ENCODE results near the gene AFF3.

The AFF3 gene

DNA sequence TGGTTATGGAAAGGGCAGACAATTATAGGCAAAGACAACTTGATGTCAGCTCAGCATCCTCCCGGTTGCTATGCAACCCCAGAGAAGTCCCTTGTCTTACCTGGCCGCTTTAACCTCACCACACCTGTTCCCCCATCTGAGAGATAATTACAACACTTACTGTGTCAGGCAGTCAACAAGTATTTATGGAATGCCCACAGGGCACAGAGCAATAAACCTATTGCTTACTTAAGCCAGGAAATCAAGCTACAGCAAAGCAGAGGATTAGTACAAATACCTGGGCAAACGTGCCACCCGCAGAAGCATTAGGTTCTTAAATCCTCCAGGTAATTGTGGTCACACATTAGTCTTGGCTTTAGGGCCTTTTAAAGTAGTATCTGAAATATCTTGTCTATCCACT is 332.2 kb downstream of the AFF3 start:
- no peak overlapping the region for H3K4me3 ChIP-seq (ENCODE audit: low read depth, low read length)
- H3K36me3 ChIP-seq (ENCODE audit: control insufficient read depth, insufficient read depth, low read length) = no peaks in the 10 kb centered on the region

DNA sequence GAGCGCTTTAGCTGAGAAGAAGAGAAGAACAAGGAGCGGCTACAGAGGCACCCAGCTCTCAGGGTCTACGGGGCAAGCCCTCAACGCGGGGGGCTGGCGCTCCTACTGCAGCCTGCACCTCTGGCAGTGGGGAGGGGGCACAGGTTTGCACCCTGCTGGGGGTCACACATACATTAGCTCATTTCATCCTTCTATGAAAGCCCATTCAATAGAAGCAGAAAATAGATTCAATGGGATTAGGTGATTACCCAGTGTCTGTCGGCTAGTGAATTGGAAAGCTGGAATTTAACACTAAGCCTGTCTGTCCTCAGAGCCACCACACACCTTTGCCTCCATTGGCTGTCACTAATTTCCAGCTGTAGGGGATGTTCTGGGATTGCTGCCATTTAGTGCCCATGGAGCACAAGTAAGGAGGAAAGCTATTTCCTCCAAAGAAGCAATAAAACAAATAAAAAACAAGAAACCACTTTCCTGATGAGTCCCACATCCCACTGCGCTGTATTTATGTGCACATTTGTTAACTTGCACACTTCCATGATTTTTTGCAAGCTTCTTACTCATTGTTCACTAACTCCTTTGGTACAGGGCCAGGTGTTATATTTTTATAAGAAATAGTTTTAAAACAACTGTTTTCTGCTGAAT is 333.0 kb downstream of the AFF3 start:
- H3K36me3 ChIP-seq (ENCODE audit: control insufficient read depth, insufficient read depth, low read length) = no peaks in the 10 kb centered on the region
- H3K9ac ChIP-seq (ENCODE audit: low read depth, low read length) = no peak overlapping the region
- no peaks in the 10 kb centered on the region for H3K27me3 ChIP-seq (ENCODE audit: control insufficient read depth, insufficient read depth, low read length)
- no peaks in the 10 kb centered on the region for H3K4me1 ChIP-seq (ENCODE audit: control insufficient read depth, insufficient read depth, low read length)
- H3K9me3 ChIP-seq (ENCODE audit: control insufficient read depth, insufficient read depth, low read length) = no peaks in the 10 kb centered on the region
- no peak overlapping the region for H3K4me3 ChIP-seq (ENCODE audit: low read depth, low read length)

More for the DNA sequence above, 332.2 kb downstream of the AFF3 start:
- no peak overlapping the region for H3K9ac ChIP-seq (ENCODE audit: low read depth, low read length)
- no peaks in the 10 kb centered on the region for H3K9me3 ChIP-seq (ENCODE audit: control insufficient read depth, insufficient read depth, low read length)
- no peaks in the 10 kb centered on the region for H3K4me1 ChIP-seq (ENCODE audit: control insufficient read depth, insufficient read depth, low read length)
- H3K27me3 ChIP-seq (ENCODE audit: control insufficient read depth, insufficient read depth, low read length) = no peaks in the 10 kb centered on the region

DNA sequence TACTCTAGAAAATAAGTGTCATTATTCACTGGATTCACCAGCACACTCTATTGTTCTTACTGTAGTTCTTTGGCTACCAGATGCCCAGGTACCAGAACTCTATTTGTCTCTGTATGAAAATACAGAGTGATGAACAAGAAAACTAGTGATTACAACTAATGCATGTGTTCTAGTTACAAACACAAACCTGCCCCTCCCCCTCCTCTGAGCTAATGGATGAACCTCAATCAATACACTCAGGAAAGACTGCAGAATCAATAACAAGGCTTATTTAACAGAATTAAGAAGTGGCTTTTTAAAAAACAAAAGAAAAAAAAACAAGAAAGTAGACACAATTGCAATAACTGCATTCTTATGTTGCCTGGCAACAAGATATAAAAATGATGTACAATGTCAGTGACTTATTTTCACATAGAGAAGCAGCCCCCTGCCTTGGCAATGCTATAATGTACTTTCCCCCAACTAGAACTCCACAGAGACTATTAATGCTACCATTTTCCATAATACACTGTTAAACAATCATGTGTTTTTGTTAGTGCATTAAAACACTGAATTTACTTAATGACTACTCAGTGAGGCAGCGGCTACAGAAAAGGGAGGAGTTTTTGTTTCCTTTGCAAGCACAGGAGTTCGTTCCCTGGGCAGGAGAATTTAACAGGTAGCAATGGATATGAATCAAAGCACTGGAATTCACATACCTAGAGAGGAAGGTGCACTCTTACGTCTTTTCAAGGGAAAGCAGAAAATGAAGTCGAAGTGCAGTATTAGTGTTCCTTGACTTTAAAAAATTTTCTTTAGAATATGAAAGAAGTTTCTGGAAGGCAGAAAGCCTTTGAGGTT is 333.8 kb downstream of the AFF3 start:
- no peak overlapping the region for H3K9ac ChIP-seq (ENCODE audit: low read depth, low read length)
- no peaks in the 10 kb centered on the region for H3K9me3 ChIP-seq (ENCODE audit: control insufficient read depth, insufficient read depth, low read length)
- no peaks in the 10 kb centered on the region for H3K27me3 ChIP-seq (ENCODE audit: control insufficient read depth, insufficient read depth, low read length)
- H3K36me3 ChIP-seq (ENCODE audit: control insufficient read depth, insufficient read depth, low read length) = no peaks in the 10 kb centered on the region
- no peaks in the 10 kb centered on the region for H3K4me1 ChIP-seq (ENCODE audit: control insufficient read depth, insufficient read depth, low read length)
- H3K4me3 ChIP-seq (ENCODE audit: low read depth, low read length) = no peak overlapping the region

- H3K4me1 ChIP-seq (ENCODE audit: control insufficient read depth, insufficient read depth, low read length) = no peaks in the 10 kb centered on the region
- no peaks in the 10 kb centered on the region for H3K9me3 ChIP-seq (ENCODE audit: control insufficient read depth, insufficient read depth, low read length)
- H3K9ac ChIP-seq (ENCODE audit: low read depth, low read length) = no peak overlapping the region
- no peaks in the 10 kb centered on the region for H3K27me3 ChIP-seq (ENCODE audit: control insufficient read depth, insufficient read depth, low read length)
- H3K4me3 ChIP-seq (ENCODE audit: low read depth, low read length) = no peak overlapping the region
- H3K36me3 ChIP-seq (ENCODE audit: control insufficient read depth, insufficient read depth, low read length) = no peaks in the 10 kb centered on the region
Measured at GRCh38 chr2:99806758-99807157, 335.6 kb downstream of the AFF3 start.

- Histone ChIP-seq H3K4me1 (ENCODE audit: control insufficient read depth, insufficient read depth, low read length) (no peaks in the 10 kb centered on the region), H3K27me3 (ENCODE audit: control insufficient read depth, insufficient read depth, low read length) (no peaks in the 10 kb centered on the region), H3K4me3 (ENCODE audit: low read depth, low read length) (no peak overlapping the region), H3K9me3 (ENCODE audit: control insufficient read depth, insufficient read depth, low read length) (no peaks in the 10 kb centered on the region), H3K36me3 (ENCODE audit: control insufficient read depth, insufficient read depth, low read length) (no peaks in the 10 kb centered on the region), H3K9ac (ENCODE audit: low read depth, low read length) (no peak overlapping the region)
Measured at GRCh38 chr2:99805930-99806476, 336.4 kb downstream of the AFF3 start.

- Histone ChIP-seq H3K4me3 (ENCODE audit: low read depth, low read length) (no peak overlapping the region), H3K9ac (ENCODE audit: low read depth, low read length) (no peak overlapping the region), H3K36me3 (ENCODE audit: control insufficient read depth, insufficient read depth, low read length) (no peaks in the 10 kb centered on the region), H3K4me1 (ENCODE audit: control insufficient read depth, insufficient read depth, low read length) (no peaks in the 10 kb centered on the region), H3K27me3 (ENCODE audit: control insufficient read depth, insufficient read depth, low read length) (no peaks in the 10 kb centered on the region), H3K9me3 (ENCODE audit: control insufficient read depth, insufficient read depth, low read length) (no peaks in the 10 kb centered on the region)
Measured at GRCh38 chr2:99803846-99804245, 338.5 kb downstream of the AFF3 start.

DNA sequence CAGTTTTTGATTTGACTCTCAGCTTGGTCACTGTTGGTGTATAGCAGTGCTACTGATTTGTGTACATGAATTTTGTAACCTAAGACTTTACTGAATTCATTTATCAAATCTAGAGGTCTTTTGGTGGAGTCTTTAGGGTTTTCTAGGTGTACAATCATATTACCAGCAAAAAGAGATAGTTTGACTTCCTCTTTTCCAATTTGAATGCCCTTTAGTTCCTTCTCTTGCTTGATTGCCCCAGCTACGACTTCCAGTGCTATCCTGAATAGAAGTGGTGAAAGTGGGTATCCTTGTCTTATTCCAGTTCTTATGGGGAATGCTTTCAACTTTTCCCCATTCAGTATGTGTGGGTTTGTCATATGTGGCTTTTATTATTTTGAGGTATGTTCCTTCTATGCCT is 339.7 kb downstream of the AFF3 start:
- Histone ChIP-seq H3K9me3 (ENCODE audit: control insufficient read depth, insufficient read depth, low read length) (no peaks in the 10 kb centered on the region), H3K27me3 (ENCODE audit: control insufficient read depth, insufficient read depth, low read length) (no peaks in the 10 kb centered on the region), H3K4me1 (ENCODE audit: control insufficient read depth, insufficient read depth, low read length) (no peaks in the 10 kb centered on the region), H3K9ac (ENCODE audit: low read depth, low read length) (no peak overlapping the region), H3K4me3 (ENCODE audit: low read depth, low read length) (no peak overlapping the region), H3K36me3 (ENCODE audit: control insufficient read depth, insufficient read depth, low read length) (no peaks in the 10 kb centered on the region)

GRCh38 chr2:99801327-99801901 is 341.0 kb downstream of the AFF3 start:
- H3K9ac ChIP-seq (ENCODE audit: low read depth, low read length) = no peak overlapping the region
- H3K9me3 ChIP-seq (ENCODE audit: control insufficient read depth, insufficient read depth, low read length) = peaks cover 2% of the 10 kb centered on the region
- H3K4me1 ChIP-seq (ENCODE audit: control insufficient read depth, insufficient read depth, low read length) = no peaks in the 10 kb centered on the region
- H3K27me3 ChIP-seq (ENCODE audit: control insufficient read depth, insufficient read depth, low read length) = no peaks in the 10 kb centered on the region
- no peak overlapping the region for H3K4me3 ChIP-seq (ENCODE audit: low read depth, low read length)
- H3K36me3 ChIP-seq (ENCODE audit: control insufficient read depth, insufficient read depth, low read length) = no peaks in the 10 kb centered on the region

DNA sequence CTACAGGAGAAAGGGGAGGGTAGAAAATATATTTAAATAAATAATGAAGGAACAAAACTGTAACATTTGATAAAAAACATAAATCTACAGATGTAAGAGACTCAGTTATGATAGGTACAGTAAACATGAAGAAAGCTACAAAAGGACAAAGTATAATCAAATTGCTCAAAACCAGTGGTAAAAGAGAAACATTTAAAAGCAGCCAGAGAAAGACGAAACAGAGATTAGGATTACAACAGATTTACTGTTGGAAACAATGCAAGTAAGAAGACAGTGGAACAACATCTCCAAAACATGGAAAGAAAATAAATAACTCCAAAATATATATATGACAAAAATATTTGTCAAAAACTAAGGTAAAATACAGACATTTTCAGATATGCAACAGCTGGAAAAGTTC is 344.9 kb downstream of the AFF3 start:
- Histone ChIP-seq H3K9ac (ENCODE audit: low read depth, low read length) (no peak overlapping the region), H3K4me3 (ENCODE audit: low read depth, low read length) (no peak overlapping the region), H3K4me1 (ENCODE audit: control insufficient read depth, insufficient read depth, low read length) (no peaks in the 10 kb centered on the region), H3K36me3 (ENCODE audit: control insufficient read depth, insufficient read depth, low read length) (no peaks in the 10 kb centered on the region), H3K9me3 (ENCODE audit: control insufficient read depth, insufficient read depth, low read length) (peaks cover 2% of the 10 kb centered on the region), H3K27me3 (ENCODE audit: control insufficient read depth, insufficient read depth, low read length) (no peaks in the 10 kb centered on the region)

GRCh38 chr2:99794414-99794813 is 348.0 kb downstream of the AFF3 start:
- Histone ChIP-seq H3K4me3 (ENCODE audit: low read depth, low read length) (no peak overlapping the region), H3K9ac (ENCODE audit: low read depth, low read length) (no peak overlapping the region), H3K4me1 (ENCODE audit: control insufficient read depth, insufficient read depth, low read length) (no peaks in the 10 kb centered on the region), H3K27me3 (ENCODE audit: control insufficient read depth, insufficient read depth, low read length) (no peaks in the 10 kb centered on the region), H3K36me3 (ENCODE audit: control insufficient read depth, insufficient read depth, low read length) (no peaks in the 10 kb centered on the region), H3K9me3 (ENCODE audit: control insufficient read depth, insufficient read depth, low read length) (peaks cover 2% of the 10 kb centered on the region)

- no peaks in the 10 kb centered on the region for H3K27me3 ChIP-seq (ENCODE audit: control insufficient read depth, insufficient read depth, low read length)
- no peak overlapping the region for H3K4me3 ChIP-seq (ENCODE audit: low read depth, low read length)
- H3K36me3 ChIP-seq (ENCODE audit: control insufficient read depth, insufficient read depth, low read length) = no peaks in the 10 kb centered on the region
- no peak overlapping the region for H3K9ac ChIP-seq (ENCODE audit: low read depth, low read length)
- H3K9me3 ChIP-seq (ENCODE audit: control insufficient read depth, insufficient read depth, low read length) = peaks cover 2% of the 10 kb centered on the region
- no peaks in the 10 kb centered on the region for H3K4me1 ChIP-seq (ENCODE audit: control insufficient read depth, insufficient read depth, low read length)
Measured at GRCh38 chr2:99793022-99793421, 349.4 kb downstream of the AFF3 start.

DNA sequence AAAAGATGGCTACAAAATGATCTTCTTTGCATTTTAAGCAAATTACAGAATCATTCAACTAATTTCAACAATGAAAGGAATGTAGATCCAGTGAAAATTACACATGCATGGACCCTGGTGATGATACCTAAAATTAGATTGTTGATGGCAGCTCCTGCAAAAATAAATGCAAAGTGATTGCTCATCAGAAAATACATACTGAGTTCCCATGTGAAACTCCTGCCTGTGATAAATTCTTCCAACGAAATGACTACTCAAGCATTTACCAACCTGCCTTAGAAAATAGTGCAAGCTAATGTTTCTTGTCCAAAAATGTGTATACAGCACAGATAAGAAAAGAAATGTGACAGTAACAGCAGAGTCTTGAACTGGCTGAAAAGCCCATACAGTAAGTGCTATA is 352.5 kb downstream of the AFF3 start:
- Histone ChIP-seq H3K4me1 (ENCODE audit: control insufficient read depth, insufficient read depth, low read length) (no peaks in the 10 kb centered on the region), H3K9me3 (ENCODE audit: control insufficient read depth, insufficient read depth, low read length) (no peaks in the 10 kb centered on the region), H3K9ac (ENCODE audit: low read depth, low read length) (no peak overlapping the region), H3K36me3 (ENCODE audit: control insufficient read depth, insufficient read depth, low read length) (no peaks in the 10 kb centered on the region), H3K4me3 (ENCODE audit: low read depth, low read length) (no peak overlapping the region), H3K27me3 (ENCODE audit: control insufficient read depth, insufficient read depth, low read length) (no peaks in the 10 kb centered on the region)
